GM12891 (cell line): ENCODE measurements around the gene IL22RA1.

Experiments used
- DNase-seq: peaks from one replicate; pipeline ENCODE4 v3.0.0; 2011; ENCODE audit warnings: low spot score; ENCODE audit not compliant: insufficient read length
- FAIRE-seq: peaks from 2 replicates; lab custom pipeline; 2011; peaks lifted over from hg19 to GRCh38; lab: Jason Lieb, UNC
- PAX5 ChIP-seq: IDR thresholded peaks from 2 replicates; pipeline ENCODE4 v1.6.1; 2011; ENCODE audit warnings: low read length, moderate library complexity, mild to moderate bottlenecking; ENCODE audit not compliant: insufficient read depth, severe bottlenecking
- POLR2A ChIP-seq: IDR thresholded peaks from 2 replicates; pipeline ENCODE4 v1.6.1; 2011; ENCODE audit warnings: low read depth, low read length, control low read depth
- POLR2AphosphoS5 ChIP-seq: IDR thresholded peaks from 2 replicates; pipeline ENCODE4 v1.6.1; 2011; ENCODE audit warnings: low read depth, low read length, control low read depth
- POU2F2 ChIP-seq: IDR thresholded peaks from 2 replicates; pipeline ENCODE4 v1.6.1; 2011; ENCODE audit warnings: low read depth, mild to moderate bottlenecking, control low read depth, low read length, moderate library complexity
- SPI1 ChIP-seq: IDR thresholded peaks from 2 replicates; pipeline ENCODE4 v1.6.1; 2011; ENCODE audit warnings: low read depth, low read length, control low read depth
- TAF1 ChIP-seq: IDR thresholded peaks from 2 replicates; pipeline ENCODE4 v1.6.1; 2011; ENCODE audit warnings: low read depth, low read length, control low read depth

IL22RA1 gene

DNA sequence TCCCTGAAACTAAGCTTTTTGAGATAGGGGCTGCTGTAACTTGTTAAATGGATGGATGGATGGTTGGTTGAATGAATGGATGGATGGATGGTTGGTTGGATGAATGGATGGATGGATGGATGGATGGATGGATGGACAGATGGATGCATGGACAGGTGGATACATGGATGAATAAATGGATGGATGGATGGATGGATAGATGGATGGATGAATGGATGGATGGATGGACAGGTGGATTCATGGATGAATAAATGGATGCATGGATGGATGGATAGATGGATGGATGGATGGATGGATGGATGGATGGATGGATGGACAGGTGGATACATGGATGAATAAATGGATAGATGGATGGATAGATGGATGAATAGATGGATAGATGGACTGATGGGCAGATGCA lies 57.9 kb downstream of the IL22RA1 start:
- FAIRE-seq (no peak), DNase-seq (no peak)
- TF ChIP-seq POLR2AphosphoS5, result no peak
- no peak for TF ChIP-seq POU2F2
- no peak for TF ChIP-seq PAX5
- no peak for TF ChIP-seq SPI1
- TF ChIP-seq TAF1, result no peak

GRCh38 chr1:24084050-24084449 lies 58.9 kb downstream of the IL22RA1 start:
- FAIRE-seq (no peak), DNase-seq (no peak)
- TF ChIP-seq POLR2AphosphoS5 (no peak), POU2F2 (no peak), TAF1 (no peak), PAX5 (no peak), SPI1 (no peak), POLR2A (no peak)

DNA sequence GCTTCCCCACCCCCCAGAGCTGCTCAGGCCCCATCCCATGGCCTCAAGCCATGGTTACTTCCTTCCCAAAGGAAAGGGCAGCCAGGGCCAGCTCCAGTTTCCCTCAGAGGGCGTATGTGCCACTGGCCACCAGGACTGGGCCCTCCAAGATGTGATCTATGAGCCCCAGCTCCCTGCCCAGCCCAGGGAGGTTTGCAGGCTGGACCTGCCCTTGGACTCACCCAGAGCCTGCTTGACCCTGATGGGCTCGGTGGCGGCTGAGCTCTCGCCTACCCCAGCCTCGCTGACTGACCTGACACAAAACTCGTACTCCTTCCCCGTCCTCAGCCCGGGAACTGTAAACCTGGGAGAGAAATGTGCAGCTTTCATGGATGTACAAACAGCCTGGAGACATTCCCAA lies 60.6 kb downstream of the IL22RA1 start:
- DNase-seq (no peak), FAIRE-seq (no peak)
- no peak for TF ChIP-seq TAF1
- TF ChIP-seq POLR2AphosphoS5, result no peak
- no peak for TF ChIP-seq POU2F2
- no peak for TF ChIP-seq SPI1
- no peak for TF ChIP-seq POLR2A
- TF ChIP-seq PAX5, result no peak

DNA sequence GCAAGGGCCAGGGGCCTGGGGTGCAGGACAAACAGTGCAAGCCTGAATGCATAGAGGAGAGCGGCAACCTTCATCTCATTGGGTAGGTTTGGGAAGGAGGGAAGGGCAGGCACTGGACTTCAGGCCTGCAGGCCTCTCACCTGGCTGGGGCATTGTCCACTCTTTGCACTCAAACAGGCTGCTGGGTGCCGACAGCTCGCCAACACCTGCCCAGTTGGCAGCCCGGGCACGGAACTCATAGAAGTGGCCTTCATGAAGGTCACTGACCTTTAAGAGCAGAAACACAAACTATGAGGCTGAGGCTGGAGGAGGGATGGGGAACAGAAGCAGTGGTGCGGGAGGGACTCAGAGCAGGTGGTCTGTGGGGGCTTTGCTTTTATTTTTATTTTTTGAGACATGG lies 61.8 kb downstream of the IL22RA1 start:
- DNase-seq (no peak), FAIRE-seq (no peak)
- no peak for TF ChIP-seq POU2F2
- no peak for TF ChIP-seq POLR2A
- TF ChIP-seq TAF1, result no peak
- TF ChIP-seq SPI1, result no peak
- TF ChIP-seq POLR2AphosphoS5, result no peak
- TF ChIP-seq PAX5, result no peak

GRCh38 chr1:24080131-24080530 lies 62.8 kb downstream of the IL22RA1 start:
- FAIRE-seq (no peak), DNase-seq (no peak)
- TF ChIP-seq TAF1 (no peak), POLR2A (no peak), POLR2AphosphoS5 (no peak), PAX5 (no peak), POU2F2 (no peak), SPI1 (no peak)

DNA sequence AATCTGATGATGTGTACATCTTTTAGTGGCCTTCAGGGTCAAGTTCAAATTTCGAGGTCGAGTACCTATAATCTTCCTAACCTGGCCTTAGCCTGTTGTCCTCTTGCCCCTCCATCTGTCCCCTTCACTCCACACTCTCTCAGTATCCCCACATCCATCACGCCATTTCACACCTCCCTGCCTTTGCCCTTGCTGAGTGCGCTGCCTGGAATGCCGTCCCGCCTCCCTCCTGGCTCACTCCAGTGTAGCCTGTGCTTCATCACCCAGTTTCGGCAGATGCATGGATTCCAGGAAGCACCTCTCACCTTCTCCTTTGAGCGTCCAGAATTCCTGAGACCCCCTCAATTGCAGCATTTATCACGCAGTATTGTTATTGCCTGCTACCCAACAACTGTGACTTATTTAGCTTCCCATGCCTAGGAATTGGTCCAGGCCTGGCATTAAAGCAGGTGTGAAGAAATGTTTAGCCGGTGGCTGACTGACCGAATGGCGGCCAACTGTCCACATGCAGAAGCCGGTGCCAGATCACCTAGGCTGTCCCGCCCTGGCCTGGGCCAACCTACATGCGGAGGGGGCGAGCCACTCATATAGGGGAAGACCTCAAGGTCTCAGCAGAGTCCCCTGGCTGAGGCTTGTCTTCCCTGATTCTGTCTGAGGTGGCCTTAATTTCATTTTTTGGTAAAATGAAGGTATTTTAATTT lies 65.5 kb downstream of the IL22RA1 start:
- DNase-seq (no peak), FAIRE-seq (no peak)
- TF ChIP-seq POLR2A, result no peak
- TF ChIP-seq SPI1, result no peak
- TF ChIP-seq POU2F2, result no peak
- TF ChIP-seq POLR2AphosphoS5, result no peak
- TF ChIP-seq TAF1, result no peak
- TF ChIP-seq PAX5, result no peak

DNA sequence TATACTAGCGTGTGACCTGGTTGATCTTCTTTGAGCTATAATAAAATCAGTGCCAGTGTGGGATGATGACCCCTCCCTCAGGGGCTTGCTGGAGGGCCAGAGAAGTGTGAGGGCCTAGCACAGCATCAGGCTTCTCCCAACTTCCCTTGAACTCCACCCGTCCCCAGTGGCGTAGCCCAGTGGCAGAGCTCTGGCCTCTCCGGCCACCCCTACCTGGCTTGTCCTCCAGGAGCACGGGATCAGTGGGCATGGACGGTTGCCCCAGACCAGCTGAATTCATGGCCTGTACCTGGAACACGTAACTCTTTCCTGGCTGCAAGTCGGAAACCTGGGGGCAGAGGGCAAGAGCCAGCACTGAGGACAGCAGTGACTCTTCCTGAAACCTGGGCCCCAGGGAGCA lies 67.0 kb downstream of the IL22RA1 start:
- DNase-seq, result no peak
- FAIRE-seq, result no peak
- TF ChIP-seq POLR2A (no peak), POU2F2 (no peak), SPI1 (no peak), TAF1 (no peak), PAX5 (no peak), POLR2AphosphoS5 (no peak)

DNA sequence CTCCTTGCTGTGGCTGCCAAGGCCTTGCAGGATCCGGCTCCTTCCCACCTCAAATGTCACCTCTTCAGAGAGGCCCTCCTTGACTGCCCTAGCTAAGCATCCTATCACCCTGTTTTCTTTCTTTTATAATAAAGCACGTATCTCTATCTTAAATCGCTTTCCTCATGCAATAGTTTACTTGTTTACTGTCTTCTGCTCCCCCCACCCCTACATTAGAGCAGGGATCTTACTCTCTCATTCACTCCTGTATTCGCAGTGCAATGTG lies 67.4 kb downstream of the IL22RA1 start:
- FAIRE-seq (no peak), DNase-seq (no peak)
- TF ChIP-seq TAF1, result no peak
- no peak for TF ChIP-seq POLR2AphosphoS5
- TF ChIP-seq POU2F2, result no peak
- TF ChIP-seq PAX5, result no peak
- no peak for TF ChIP-seq SPI1
- no peak for TF ChIP-seq POLR2A

GRCh38 chr1:24074817-24075589 lies 67.9 kb downstream of the IL22RA1 start:
- FAIRE-seq (no peak), DNase-seq (no peak)
- TF ChIP-seq POLR2AphosphoS5 (no peak), POU2F2 (no peak), SPI1 (no peak), POLR2A (no peak), PAX5 (no peak), TAF1 (no peak)

DNA sequence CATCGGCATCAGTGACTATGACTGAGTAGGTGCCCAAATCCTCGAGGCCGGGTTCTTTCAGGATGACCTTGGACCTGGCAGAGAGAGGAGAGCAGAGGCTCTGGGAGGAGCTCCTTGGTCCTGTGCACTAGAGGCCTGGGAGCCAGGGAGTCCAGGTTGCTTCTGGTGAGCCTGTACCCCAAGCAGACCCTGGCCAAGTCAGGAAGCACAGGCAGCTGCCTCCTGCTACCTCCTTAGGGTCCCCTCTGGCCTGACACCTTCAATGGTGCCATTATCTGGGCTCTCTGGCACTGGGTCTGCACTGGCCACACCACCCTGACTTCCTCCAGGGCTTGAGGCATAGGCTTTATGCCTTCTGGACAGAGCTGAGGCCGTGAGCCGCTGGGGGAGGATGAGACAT lies 68.7 kb downstream of the IL22RA1 start:
- TF ChIP-seq POLR2AphosphoS5 (no peak), POLR2A (no peak), TAF1 (no peak), PAX5 (no peak), POU2F2 (no peak), SPI1 (no peak)

More for the DNA sequence above, 68.7 kb downstream of the IL22RA1 start:
- DNase-seq (no peak), FAIRE-seq (no peak)
